Neural crest cell (in vitro differentiated cells): ENCODE measurements around the gene AHNAK2. TPM values are rescaled to one million over a fixed set of nuclear protein-coding genes. Genes with fewer than 3 reads are reported as not detected.

Experiments
- DNase-seq: peaks from one replicate; pipeline ENCODE4 v3.0.0; 2021; ENCODE audit warnings: low read depth, mixed read lengths, low spot score
- H3K27ac Mint-ChIP-seq: one replicate; pipeline ENCODE4 v1.8.0; 2021; ENCODE audit warnings: mild to moderate bottlenecking, mixed read lengths; ENCODE audit not compliant: unreplicated experiment
- H3K27me3 Mint-ChIP-seq: 2 replicates; pipeline ENCODE4 v1.8.0; 2021; ENCODE audit warnings: low read depth, mild to moderate bottlenecking, mixed read lengths
- H3K36me3 Mint-ChIP-seq: 2 replicates; pipeline ENCODE4 v1.8.0; 2021; ENCODE audit warnings: low read depth, mild to moderate bottlenecking, mixed read lengths
- H3K4me1 Mint-ChIP-seq: 2 replicates; pipeline ENCODE4 v1.8.0; 2021; ENCODE audit warnings: mixed read lengths
- H3K4me3 Mint-ChIP-seq: one replicate; pipeline ENCODE4 v1.8.0; 2021; ENCODE audit warnings: mild to moderate bottlenecking, mixed read lengths
- H3K9me3 Mint-ChIP-seq: 2 replicates; pipeline ENCODE4 v1.8.0; 2021; ENCODE audit warnings: mixed read lengths
- CTCF ChIP-seq: fragments of 200-600 bp; sonication (generic); conservative IDR thresholded peaks from 2 replicates; pipeline ENCODE4 v1.5.0; 2021; ENCODE audit warnings: antibody characterized with exemption, mild to moderate bottlenecking
- total RNA-seq: library from RNA; stranded (reverse); gene quantifications from 2 replicates; pipeline ENCODE4 v1.2.1, GENCODE V29; 2021

The AHNAK2 gene
- total RNA-seq, 1 donor from 2014 or later = 1.4 TPM

- H3K4me1 Mint-ChIP-seq = no peaks in the 10 kb centered on the region
- H3K27ac Mint-ChIP-seq = no peak overlapping the region
- H3K4me3 Mint-ChIP-seq = no peak overlapping the region
- H3K27me3 Mint-ChIP-seq = no peaks in the 10 kb centered on the region
- peaks cover 4% of the 10 kb centered on the region for H3K36me3 Mint-ChIP-seq
- TF ChIP-seq CTCF = no peak
- H3K9me3 Mint-ChIP-seq = no peaks in the 10 kb centered on the region
- DNase-seq = no peak
Observed at GRCh38 chr14:104999361-104999760, 21.2 kb upstream of the AHNAK2 start.

GRCh38 chr14:104998801-104999200 is 20.6 kb upstream of the AHNAK2 start:
- no peak overlapping the region for H3K27ac Mint-ChIP-seq
- no peak for TF ChIP-seq CTCF
- no peak overlapping the region for H3K4me3 Mint-ChIP-seq
- H3K36me3 Mint-ChIP-seq = peaks cover 4% of the 10 kb centered on the region
- DNase-seq = no peak
- H3K9me3 Mint-ChIP-seq = no peaks in the 10 kb centered on the region
- H3K27me3 Mint-ChIP-seq = no peaks in the 10 kb centered on the region
- no peaks in the 10 kb centered on the region for H3K4me1 Mint-ChIP-seq

- Mint-ChIP-seq H3K27ac (no peak overlapping the region), H3K36me3 (peaks cover 17% of the 10 kb centered on the region), H3K9me3 (no peaks in the 10 kb centered on the region), H3K27me3 (no peaks in the 10 kb centered on the region), H3K4me3 (no peak overlapping the region), H3K4me1 (no peaks in the 10 kb centered on the region)
- no peak for DNase-seq
- no peak for TF ChIP-seq CTCF
Observed at GRCh38 chr14:104996483-104996882, 18.3 kb upstream of the AHNAK2 start.

GRCh38 chr14:104996032-104996431 is 17.9 kb upstream of the AHNAK2 start:
- TF ChIP-seq CTCF = no peak
- no peaks in the 10 kb centered on the region for H3K9me3 Mint-ChIP-seq
- peak overlapping the region; percentile 81 for H3K27ac Mint-ChIP-seq
- no peak overlapping the region for H3K4me3 Mint-ChIP-seq
- no peak for DNase-seq
- H3K27me3 Mint-ChIP-seq = no peaks in the 10 kb centered on the region
- H3K4me1 Mint-ChIP-seq = no peaks in the 10 kb centered on the region
- H3K36me3 Mint-ChIP-seq = peaks cover 17% of the 10 kb centered on the region

GRCh38 chr14:104994978-104995377 is 16.8 kb upstream of the AHNAK2 start:
- H3K4me3 Mint-ChIP-seq = no peak overlapping the region
- H3K9me3 Mint-ChIP-seq = no peaks in the 10 kb centered on the region
- TF ChIP-seq CTCF = no peak
- DNase-seq = no peak
- no peaks in the 10 kb centered on the region for H3K27me3 Mint-ChIP-seq
- H3K27ac Mint-ChIP-seq = no peak overlapping the region
- no peaks in the 10 kb centered on the region for H3K4me1 Mint-ChIP-seq
- H3K36me3 Mint-ChIP-seq = peaks cover 17% of the 10 kb centered on the region
